ENCODE data around the gene CYP4A22. TPM values are rescaled to one million over a fixed set of nuclear protein-coding genes. Genes with fewer than 3 reads are reported as not detected.

CYP4A22 gene
- total RNA-seq, 1 experiment from 2014 or later, result not detected

GRCh38 chr1:47198214-47198613, 61.0 kb downstream of the CYP4A22 start:
- peaks cover 0 to 2% of the 10 kb centered on the region in 2 experiments; a peak in 2 of 5 replicates for H3K9me3 Mint-ChIP-seq
- Histone ChIP-seq H3T11ph (ENCODE audit: low read length) (no peak overlapping the region), H3K23me2 (ENCODE audit: insufficient read length, low read depth, low read length, poor library complexity, severe bottlenecking) (no peaks in the 10 kb centered on the region), H3K9ac (ENCODE audit: extremely low read depth, insufficient read length, low read length) (no peak overlapping the region), H3K14ac (ENCODE audit: insufficient read depth, low read length) (no peak overlapping the region), H4K8ac (replicated peaks; ENCODE audit: insufficient read length, low read depth, low read length) (no peak overlapping the region), H3K4ac (ENCODE audit: low read depth, low read length) (no peak overlapping the region), H3K79me2 (ENCODE audit: insufficient read depth, low read length) (no peaks in the 10 kb centered on the region), H2BK12ac (ENCODE audit: insufficient read length, low read depth, low read length) (no peak overlapping the region), H3K4me1 (ENCODE audit: insufficient read depth, low read length) (no peaks in the 10 kb centered on the region), H2AK5ac (ENCODE audit: insufficient read length, low read length) (no peak overlapping the region), H2BK20ac (ENCODE audit: low read depth, low read length, poor library complexity, severe bottlenecking) (no peak overlapping the region), H2BK15ac (ENCODE audit: low read depth, low read length) (no peak overlapping the region), H4K20me1 (ENCODE audit: control insufficient read depth, insufficient read depth, insufficient read length) (no peaks in the 10 kb centered on the region), H4K91ac (ENCODE audit: insufficient read length, low read depth, low read length) (no peak overlapping the region), H4K5ac (ENCODE audit: insufficient read length, low read depth, low read length) (no peak overlapping the region), H3K56ac (ENCODE audit: insufficient read length, low read depth, low read length) (no peak overlapping the region), H3K27me3 (ENCODE audit: insufficient read depth, low read length) (peaks cover 9% of the 10 kb centered on the region; the same call in 1 of the 2 replicates), H2BK120ac (ENCODE audit: low read depth, low read length, poor library complexity, severe bottlenecking) (no peak overlapping the region), H3K27ac (ENCODE audit: insufficient read length, low read depth, low read length) (no peak overlapping the region), H3K23ac (ENCODE audit: insufficient read length, low read depth, low read length) (no peak overlapping the region), H2BK5ac (ENCODE audit: insufficient read length, low read length) (no peak overlapping the region), H3K9me3 (ENCODE audit: control insufficient read depth, low read depth, low read length) (no peaks in the 10 kb centered on the region), H3K79me1 (ENCODE audit: insufficient read depth, low read depth, low read length, poor library complexity, severe bottlenecking) (no peaks in the 10 kb centered on the region), H3K4me2 (ENCODE audit: insufficient read depth, insufficient read length, low read length) (no peak overlapping the region), H2AFZ (ENCODE audit: low read length) (no peak overlapping the region), H3K18ac (ENCODE audit: insufficient read length, low read depth, low read length) (no peak overlapping the region)
- no CpG with 5 or more reads among the region's 4 CpGs for WGBS (ENCODE audit: extremely low coverage, insufficient read length, low lambda C conversion rate)
- H3K27me3 Mint-ChIP-seq (ENCODE audit: low read depth), result peaks cover 85% of the 10 kb centered on the region
- DNase-seq, result no peak
- no peak overlapping the region for H3K4me3 Mint-ChIP-seq
- H3K27ac Mint-ChIP-seq, result no peak overlapping the region
- no peak for TF ChIP-seq CTCF (conservative IDR thresholded peaks at IDR 0.05)
- H3K4me1 Mint-ChIP-seq, result peaks cover 7 to 9% of the 10 kb centered on the region in 2 experiments
- no peaks in the 10 kb centered on the region for H3K36me3 Mint-ChIP-seq (ENCODE audit: insufficient read depth in 1 of 3, low read depth in 3 of 3)

Other genes starting within 250 kb of the CYP4A22 start
- gene CYP4A11, start 196.0 kb upstream of the CYP4A22 start, total RNA-seq (2021), result not detected in 2 replicates
- gene CYP4X1, start 113.8 kb upstream of the CYP4A22 start, total RNA-seq (2021), result 0.44 and 0.50 TPM in 2 replicates
- gene CYP4Z1, start 70.2 kb upstream of the CYP4A22 start, total RNA-seq (2021), result not detected in 2 replicates
- gene PDZK1IP1, start 52.6 kb downstream of the CYP4A22 start, total RNA-seq (2021), result not detected in 2 replicates
- gene TAL1, start 94.8 kb downstream of the CYP4A22 start, total RNA-seq (2021), result 0.04 TPM in 1 of 2 replicates, not detected in the other
- 26.6 and 26.9 TPM in 2 replicates for gene STIL, start 176.7 kb downstream of the CYP4A22 start, total RNA-seq (2021)
- gene CMPK1, start 196.3 kb downstream of the CYP4A22 start, total RNA-seq (2021), result 26.3 and 28.7 TPM in 2 replicates